ENCODE data around the gene CHID1. TPM values are rescaled to one million over a fixed set of nuclear protein-coding genes. Genes with fewer than 3 reads are reported as not detected.

CHID1 gene
- total and polyA plus RNA-seq, 8 donors = 81.4 to 95.7 (median 93.5) TPM

GRCh38 chr11:831118-831864 is 79.3 kb downstream of the CHID1 start:
- intact Hi-C loops (cut with DNase I) = no loop called here
- Histone ChIP-seq H3K36me3 (peaks cover 0 to 6% of the 10 kb centered on the region in 2 donors), H3K4me1 (peaks cover 54 to 93% of the 10 kb centered on the region in 2 donors), H3K9me3 (no peaks in the 10 kb centered on the region), H3K27ac (no peak overlapping the region), H3K4me3 (peak overlapping the region in 1 of 2 donors; percentile 43), H3K27me3 (peaks cover 7 to 45% of the 10 kb centered on the region in 2 donors)
- TF ChIP-seq, protein P1, sequence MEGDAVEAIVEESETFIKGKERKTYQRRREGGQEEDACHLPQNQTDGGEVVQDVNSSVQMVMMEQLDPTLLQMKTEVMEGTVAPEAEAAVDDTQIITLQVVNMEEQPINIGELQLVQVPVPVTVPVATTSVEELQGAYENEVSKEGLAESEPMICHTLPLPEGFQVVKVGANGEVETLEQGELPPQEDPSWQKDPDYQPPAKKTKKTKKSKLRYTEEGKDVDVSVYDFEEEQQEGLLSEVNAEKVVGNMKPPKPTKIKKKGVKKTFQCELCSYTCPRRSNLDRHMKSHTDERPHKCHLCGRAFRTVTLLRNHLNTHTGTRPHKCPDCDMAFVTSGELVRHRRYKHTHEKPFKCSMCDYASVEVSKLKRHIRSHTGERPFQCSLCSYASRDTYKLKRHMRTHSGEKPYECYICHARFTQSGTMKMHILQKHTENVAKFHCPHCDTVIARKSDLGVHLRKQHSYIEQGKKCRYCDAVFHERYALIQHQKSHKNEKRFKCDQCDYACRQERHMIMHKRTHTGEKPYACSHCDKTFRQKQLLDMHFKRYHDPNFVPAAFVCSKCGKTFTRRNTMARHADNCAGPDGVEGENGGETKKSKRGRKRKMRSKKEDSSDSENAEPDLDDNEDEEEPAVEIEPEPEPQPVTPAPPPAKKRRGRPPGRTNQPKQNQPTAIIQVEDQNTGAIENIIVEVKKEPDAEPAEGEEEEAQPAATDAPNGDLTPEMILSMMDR (IDR thresholded peaks at IDR 0.05) = no peak
- DNase-seq (peak in 1 of 4 donors; percentile 71), ATAC-seq (no peak)

GRCh38 chr11:830295-831117 is 80.1 kb downstream of the CHID1 start:
- Histone ChIP-seq H3K9me3 (no peaks in the 10 kb centered on the region), H3K27ac (no peak overlapping the region), H3K4me1 (peaks cover 57 to 94% of the 10 kb centered on the region in 2 donors), H3K36me3 (no peaks in the 10 kb centered on the region), H3K27me3 (peaks cover 7 to 45% of the 10 kb centered on the region in 2 donors), H3K4me3 (peak overlapping the region; percentile 23 to 43)
- peak in 3 of 4 donors; percentile 72 to 93 (median 84) for DNase-seq
- TF ChIP-seq, protein P1 (IDR thresholded peaks at IDR 0.05) = no peak
- intact Hi-C loops (cut with DNase I) = no loop called here
- peak; percentile 67 for ATAC-seq

DNA sequence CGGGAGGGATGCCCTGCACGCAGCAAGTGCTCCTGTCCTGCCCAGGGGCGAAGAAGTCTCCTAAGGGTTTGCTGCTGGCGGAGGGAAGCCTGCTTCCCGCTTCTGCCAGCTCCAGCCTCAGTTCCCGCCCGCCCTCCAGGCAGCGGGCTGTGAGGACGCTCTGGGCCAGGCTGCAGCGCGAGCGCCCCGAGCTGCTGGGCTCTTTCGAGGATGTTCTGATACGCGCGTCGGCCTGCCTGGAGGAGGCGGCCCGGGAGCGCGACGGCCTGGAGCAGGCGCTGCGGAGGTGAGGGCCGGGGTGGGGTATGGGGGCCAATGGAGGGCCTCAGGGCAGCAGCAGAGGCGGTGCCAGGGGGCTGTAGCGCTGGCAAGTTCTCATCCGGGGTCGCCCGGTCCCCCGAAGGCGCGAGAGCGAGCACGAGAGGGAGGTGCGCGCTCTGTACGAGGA is 80.7 kb downstream of the CHID1 start:
- Histone ChIP-seq H3K27ac (peak overlapping the region in 1 of 2 donors; percentile 80), H3K9me3 (no peaks in the 10 kb centered on the region), H3K4me3 (peak overlapping the region; percentile 23 to 43), H3K4me1 (peaks cover 54 to 93% of the 10 kb centered on the region in 2 donors), H3K36me3 (peaks cover 0 to 6% of the 10 kb centered on the region in 2 donors), H3K27me3 (peaks cover 7 to 45% of the 10 kb centered on the region in 2 donors)
- ATAC-seq (peak; percentile 0), DNase-seq (peak in 1 of 4 donors; percentile 85)
- TF ChIP-seq, protein P1 (IDR thresholded peaks at IDR 0.05) = no peak
- intact Hi-C loops (cut with DNase I) = no loop called here

DNA sequence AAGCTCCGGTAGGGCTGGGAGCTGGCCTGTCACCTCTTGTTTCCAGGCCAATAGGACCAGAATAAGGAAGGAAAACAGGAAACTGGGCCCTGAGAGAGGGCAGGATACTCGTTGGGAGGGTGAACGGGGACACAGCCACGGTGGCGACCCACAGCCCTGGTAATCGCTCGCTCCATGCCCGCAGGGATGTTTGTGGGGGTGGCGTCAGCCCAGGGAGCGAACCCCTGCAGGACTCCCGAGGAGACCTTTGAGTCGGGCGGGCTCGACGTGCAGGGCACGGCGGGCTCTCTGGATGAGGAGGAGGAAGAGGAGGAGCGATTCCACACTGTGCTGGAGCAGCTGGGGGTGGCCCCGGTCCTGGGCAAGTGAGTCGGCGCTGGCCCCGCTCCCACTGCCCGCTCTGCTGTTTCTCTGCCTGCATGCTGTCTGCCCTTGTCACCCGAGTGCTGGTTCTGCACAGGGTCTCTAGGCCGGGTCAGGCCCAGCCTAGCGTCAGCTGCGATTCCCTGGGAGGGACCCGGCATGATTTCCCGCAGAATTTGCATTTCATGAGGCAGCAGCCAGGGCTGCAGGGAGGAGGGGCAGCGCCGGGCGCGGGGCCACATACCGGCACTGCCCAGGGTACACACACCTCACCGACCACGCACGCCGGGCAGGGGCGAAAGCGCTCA is 81.3 kb downstream of the CHID1 start:
- Histone ChIP-seq H3K9me3 (no peaks in the 10 kb centered on the region), H3K27me3 (peaks cover 7 to 45% of the 10 kb centered on the region in 2 donors), H3K36me3 (peaks cover 0 to 11% of the 10 kb centered on the region in 2 donors), H3K4me1 (peaks cover 49 to 93% of the 10 kb centered on the region in 2 donors), H3K4me3 (peak overlapping the region; percentile 23 to 43), H3K27ac (peak overlapping the region; percentile 44 to 80)
- TF ChIP-seq, protein P1 (IDR thresholded peaks at IDR 0.05) = no peak
- intact Hi-C loops (cut with DNase I) = no loop called here
- ATAC-seq (peak; percentile 29), DNase-seq (peak in 2 of 4 donors; percentile 64 to 87)
